Peyer's patch (tissue), 4 donors: ENCODE results near the gene ZNF282.

ENCODE experiments used
- POLR2A ChIP-seq, 2 donors: fragments of 450-650 bp; IDR thresholded peaks; one replicate each; pipeline ENCODE4 v1.5.1; 2017; ENCODE audit warnings: antibody characterized with exemption in 2 of 2, mild to moderate bottlenecking in 2 of 2, moderate library complexity in 2 of 2
- TF ChIP-seq, protein P1 (sequence below), 6 experiments: fragments of 450-650 bp in 4 of 6; fragments of 200-600 bp in 2 of 6; sonication (generic) in 1 of 6; IDR thresholded peaks; one replicate each; pipeline ENCODE4 v1.5.1; 2017 to 2019; ENCODE audit warnings: antibody characterized with exemption in 6 of 6, mild to moderate bottlenecking in 3 of 6, moderate library complexity in 1 of 6

DNA sequence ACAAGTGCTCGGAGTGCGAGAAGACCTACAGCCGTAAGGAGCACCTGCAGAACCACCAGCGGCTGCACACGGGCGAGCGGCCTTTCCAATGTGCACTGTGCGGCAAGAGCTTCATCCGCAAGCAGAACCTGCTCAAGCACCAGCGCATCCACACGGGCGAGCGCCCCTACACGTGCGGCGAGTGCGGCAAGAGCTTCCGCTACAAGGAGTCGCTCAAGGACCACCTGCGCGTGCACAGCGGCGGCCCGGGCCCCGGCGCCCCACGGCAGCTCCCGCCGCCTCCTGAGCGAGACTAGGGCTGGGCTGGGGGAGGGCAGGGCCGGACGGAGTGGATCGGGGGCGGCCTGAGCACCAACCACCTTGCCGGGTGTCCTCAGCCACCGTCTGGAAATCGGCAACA, 29.0 kb downstream of the ZNF282 start:
- TF ChIP-seq, protein P1, sequence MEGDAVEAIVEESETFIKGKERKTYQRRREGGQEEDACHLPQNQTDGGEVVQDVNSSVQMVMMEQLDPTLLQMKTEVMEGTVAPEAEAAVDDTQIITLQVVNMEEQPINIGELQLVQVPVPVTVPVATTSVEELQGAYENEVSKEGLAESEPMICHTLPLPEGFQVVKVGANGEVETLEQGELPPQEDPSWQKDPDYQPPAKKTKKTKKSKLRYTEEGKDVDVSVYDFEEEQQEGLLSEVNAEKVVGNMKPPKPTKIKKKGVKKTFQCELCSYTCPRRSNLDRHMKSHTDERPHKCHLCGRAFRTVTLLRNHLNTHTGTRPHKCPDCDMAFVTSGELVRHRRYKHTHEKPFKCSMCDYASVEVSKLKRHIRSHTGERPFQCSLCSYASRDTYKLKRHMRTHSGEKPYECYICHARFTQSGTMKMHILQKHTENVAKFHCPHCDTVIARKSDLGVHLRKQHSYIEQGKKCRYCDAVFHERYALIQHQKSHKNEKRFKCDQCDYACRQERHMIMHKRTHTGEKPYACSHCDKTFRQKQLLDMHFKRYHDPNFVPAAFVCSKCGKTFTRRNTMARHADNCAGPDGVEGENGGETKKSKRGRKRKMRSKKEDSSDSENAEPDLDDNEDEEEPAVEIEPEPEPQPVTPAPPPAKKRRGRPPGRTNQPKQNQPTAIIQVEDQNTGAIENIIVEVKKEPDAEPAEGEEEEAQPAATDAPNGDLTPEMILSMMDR (IDR thresholded peaks at IDR 0.05), result no peak
- no peak for TF ChIP-seq POLR2A (IDR thresholded peaks at IDR 0.05)
